B cell (primary cell): ENCODE data around the gene ST7L. TPM values are rescaled to one million over a fixed set of nuclear protein-coding genes. Genes with fewer than 3 reads are reported as not detected.

Experiments
- ATAC-seq: fragments of 200-7000 bp; cut with Tn5 transposase; one replicate; pipeline ENCODE4 v1.10.0; 2021; ENCODE audit warnings: low read depth, mild to moderate bottlenecking, moderate number of reproducible peaks, moderate library complexity
- CTCF ChIA-PET: fragments of 350-600 bp; sonication (Branson Sonifier 250); formaldehyde crosslinking; loops from one replicate; lab custom pipeline; 2021; ENCODE audit warnings: antibody characterized with exemption, inconsistent platforms; lab: Charles Lee
- POLR2A ChIA-PET: fragments of 350-600 bp; sonication (Branson Sonifier 250); formaldehyde crosslinking; loops from one replicate; lab custom pipeline; 2021; ENCODE audit warnings: antibody characterized with exemption; lab: Charles Lee
- DNase-seq: peaks from one replicate; pipeline ENCODE4 v3.0.0; 2013
- H2AFZ ChIP-seq: 2 replicates; pipeline ENCODE4 v1.6.1; 2012; ENCODE audit warnings: mild to moderate bottlenecking, low read depth, low read length; ENCODE audit not compliant: insufficient read depth, poor library complexity, severe bottlenecking
- H3K27ac ChIP-seq, 2 donors: 1 replicate in 1 of 2; 2 replicates in 1 of 2; pipeline ENCODE4 v1.5.1; 2012 to 2013; ENCODE audit warnings: low read length in 2 of 2, mild to moderate bottlenecking in 2 of 2, moderate library complexity in 1 of 2
- H3K27me3 ChIP-seq, 4 experiments: fragments of 200-600 bp in 1 of 4; sonication (generic) in 1 of 4; replicated peaks in 1 of 4; 1 replicate in 2 of 4; 2 replicates in 2 of 4; pipeline versions ENCODE4 v1.6.1 to v1.7.0; 2013 to 2016; ENCODE audit warnings: low read length in 3 of 4, mild to moderate bottlenecking in 2 of 4, mixed read lengths in 1 of 4, moderate library complexity in 1 of 4; ENCODE audit not compliant: insufficient read depth in 4 of 4, control insufficient read depth in 3 of 4; ENCODE audit errors: control extremely low read depth in 1 of 4
- H3K36me3 ChIP-seq, 2 experiments: replicated peaks in 1 of 2; 1 replicate in 1 of 2; 2 replicates in 1 of 2; pipeline versions ENCODE4 v1.6.1 to v1.7.1; 2013; ENCODE audit warnings: low read length in 1 of 2; ENCODE audit not compliant: insufficient read depth in 2 of 2, control insufficient read depth in 1 of 2; ENCODE audit errors: control extremely low read depth in 1 of 2, extremely low read depth in 1 of 2
- H3K4me1 ChIP-seq, 2 donors: fragments of 200-600 bp in 1 of 2; sonication (generic) in 1 of 2; 1 replicate in 1 of 2; 2 replicates in 1 of 2; pipeline versions ENCODE4 v1.5.1 to v1.6.1; 2013 to 2017; ENCODE audit warnings: low read length in 2 of 2; ENCODE audit not compliant: control insufficient read depth in 2 of 2, insufficient read depth in 2 of 2
- H3K4me2 ChIP-seq: replicated peaks from 2 replicates; pipeline ENCODE3; 2012; ENCODE audit warnings: mild to moderate bottlenecking, low read depth, low read length; ENCODE audit not compliant: poor library complexity, severe bottlenecking
- H3K4me3 ChIP-seq, 5 experiments: fragments of 200-600 bp in 1 of 5; sonication (generic) in 1 of 5; 1 replicate in 3 of 5; 2 replicates in 2 of 5; pipeline versions ENCODE4 v1.5.1 to v1.7.0; 2011 to 2016; ENCODE audit warnings: low read length in 4 of 5, mild to moderate bottlenecking in 4 of 5, low read depth in 2 of 5, control low read depth in 1 of 5, moderate library complexity in 1 of 5; ENCODE audit not compliant: insufficient read depth in 1 of 5; ENCODE audit errors: control extremely low read depth in 1 of 5, extremely low read depth in 1 of 5
- H3K79me2 ChIP-seq: fragments of 200-600 bp; sonication (generic); one replicate; pipeline ENCODE4 v1.6.0; 2016; ENCODE audit warnings: low read length; ENCODE audit not compliant: control insufficient read depth, insufficient read depth
- H3K9ac ChIP-seq: fragments of 200-600 bp; sonication (generic); 2 replicates; pipeline ENCODE4 v1.6.1; 2017; ENCODE audit warnings: mild to moderate bottlenecking, low read length, moderate library complexity
- H3K9me3 ChIP-seq, 3 donors: one replicate each; pipeline versions ENCODE4 v1.6.1 to v1.7.1; 2013; ENCODE audit warnings: low read length in 2 of 3; ENCODE audit not compliant: control insufficient read depth in 2 of 3, insufficient read depth in 1 of 3; ENCODE audit errors: control extremely low read depth in 1 of 3
- H4K20me1 ChIP-seq: 2 replicates; pipeline ENCODE4 v1.6.0; 2012; ENCODE audit warnings: mild to moderate bottlenecking, low read length; ENCODE audit not compliant: insufficient read depth, control insufficient read depth, poor library complexity, severe bottlenecking
- H3K27ac Mint-ChIP-seq: one replicate; pipeline ENCODE4 v1.8.0; 2021; ENCODE audit warnings: mixed read lengths
- H3K27me3 Mint-ChIP-seq: one replicate; pipeline ENCODE4 v1.8.0; 2021; ENCODE audit warnings: mixed read lengths
- H3K4me1 Mint-ChIP-seq: one replicate; pipeline ENCODE4 v1.8.0; 2021; ENCODE audit warnings: mixed read lengths
- H3K4me3 Mint-ChIP-seq: one replicate; pipeline ENCODE4 v1.8.0; 2021; ENCODE audit warnings: mixed read lengths
- H3K9me3 Mint-ChIP-seq: one replicate; pipeline ENCODE4 v1.8.0; 2022; ENCODE audit warnings: mixed read lengths; ENCODE audit not compliant: insufficient read depth
- CTCF ChIP-seq: fragments of 200-600 bp; IDR thresholded peaks from one replicate; pipeline ENCODE4 v1.8.0; 2022; ENCODE audit warnings: antibody characterized with exemption, mild to moderate bottlenecking
- EZH2 ChIP-seq: IDR thresholded peaks from 2 replicates; pipeline ENCODE4 v1.6.1; 2012; ENCODE audit warnings: borderline replicate concordance, low read depth, mild to moderate bottlenecking, moderate library complexity, low read length; ENCODE audit not compliant: insufficient read depth, poor library complexity, severe bottlenecking
- WGBS: methylation state at CpG from one replicate; pipeline ENCODE4 v1.1.5; 2013; ENCODE audit warnings: missing lambda C conversion rate; ENCODE audit not compliant: insufficient coverage; 5-methylcytosine and 5-hydroxymethylcytosine counted together
- intact Hi-C: fragments of 100-400 bp; cut with micrococcal nuclease; formaldehyde crosslinking; loops from one replicate; pipeline ENCODE4 v1.10.0; 2022
- polyA plus RNA-seq: library from polyadenylated mRNA; depleted of rRNA; stranded (reverse); fragments of >200 nt; gene quantifications from 2 replicates; pipeline ENCODE4 v1.2.3, GENCODE V29; 2012
- total RNA-seq, 2 donors: library from RNA; stranded (reverse); fragments of 120-200 nt in 1 of 2; gene quantifications; 1 replicate in 1 of 2; 2 replicates in 1 of 2; pipeline versions ENCODE4 v1.2.3 to v1.2.4, GENCODE V29; 2013 to 2022

ST7L gene
- total and polyA plus RNA-seq, 2 donors (not counting 1 experiment from before 2014, with no cell fraction given): 13.1 to 16.4 TPM

DNA sequence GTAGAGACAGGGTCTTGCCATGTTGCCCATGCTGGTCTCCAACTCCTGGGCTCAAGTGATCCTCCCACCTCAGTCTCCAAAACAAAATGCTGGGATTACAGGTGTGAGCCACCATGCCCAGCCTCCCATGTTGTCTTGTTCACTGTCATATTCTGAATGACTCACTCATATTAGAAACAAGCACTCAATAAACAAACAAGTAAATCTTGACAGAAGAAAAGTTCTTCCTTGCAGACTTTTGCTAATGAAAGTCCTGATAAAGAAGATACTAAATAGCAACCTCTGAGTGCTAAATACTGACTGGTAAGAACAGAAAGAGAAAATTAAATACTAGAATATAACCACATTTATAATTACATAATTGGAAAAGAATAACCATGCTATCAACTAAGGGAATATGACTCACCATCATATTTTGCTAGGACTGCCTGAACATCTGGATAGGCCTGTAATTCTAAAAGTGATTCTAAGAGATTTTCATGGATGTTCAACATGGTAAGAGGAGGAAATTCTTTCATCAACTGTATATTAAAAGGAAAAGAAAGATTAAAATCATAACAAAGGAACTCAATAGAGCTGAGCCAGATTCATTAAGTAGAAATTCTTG is 37.3 kb downstream of the ST7L start:
- no peaks in the 10 kb centered on the region for H3K36me3 ChIP-seq
- H3K4me3 Mint-ChIP-seq: no peak overlapping the region
- ChIA-PET POLR2A (no interaction called here), CTCF (no interaction called here)
- no peak overlapping the region for H3K27ac Mint-ChIP-seq
- no peaks in the 10 kb centered on the region for H3K79me2 ChIP-seq
- no peaks in the 10 kb centered on the region for H3K27me3 Mint-ChIP-seq
- H3K4me1 ChIP-seq: no peaks in the 10 kb centered on the region
- H3K4me1 Mint-ChIP-seq: no peaks in the 10 kb centered on the region
- H3K27ac ChIP-seq: no peak overlapping the region
- ATAC-seq (no peak), DNase-seq (no peak)
- H3K9ac ChIP-seq: no peak overlapping the region
- intact Hi-C loops: no loop called here
- H3K9me3 ChIP-seq: no peaks in the 10 kb centered on the region
- H3K27me3 ChIP-seq: no peaks in the 10 kb centered on the region
- no peak overlapping the region for H2AFZ ChIP-seq
- H3K4me3 ChIP-seq: no peak overlapping the region
- H4K20me1 ChIP-seq: no peaks in the 10 kb centered on the region
- no peaks in the 10 kb centered on the region for H3K9me3 Mint-ChIP-seq
- TF ChIP-seq EZH2 (no peak), CTCF (no peak)
- H3K4me2 ChIP-seq: no peak overlapping the region

GRCh38 chr1:112579801-112580510 is 39.0 kb downstream of the ST7L start:
- no peaks in the 10 kb centered on the region for H3K27me3 ChIP-seq
- no peaks in the 10 kb centered on the region for H3K9me3 ChIP-seq
- no peak overlapping the region for H3K27ac Mint-ChIP-seq
- no peaks in the 10 kb centered on the region for H3K4me1 ChIP-seq
- no peaks in the 10 kb centered on the region for H4K20me1 ChIP-seq
- ChIA-PET POLR2A (no interaction called here), CTCF (no interaction called here)
- WGBS: 92% methylated on average over 1 of the region's 5 CpGs
- no peaks in the 10 kb centered on the region for H3K4me1 Mint-ChIP-seq
- no peaks in the 10 kb centered on the region for H3K79me2 ChIP-seq
- H3K9me3 Mint-ChIP-seq: no peaks in the 10 kb centered on the region
- no peak overlapping the region for H3K4me3 Mint-ChIP-seq
- ATAC-seq: no peak
- intact Hi-C loops: no loop called here
- TF ChIP-seq CTCF: no peak
- TF ChIP-seq EZH2: no peak
- H3K9ac ChIP-seq: no peak overlapping the region
- H3K27me3 Mint-ChIP-seq: no peaks in the 10 kb centered on the region
- H3K4me3 ChIP-seq: no peak overlapping the region
- no peak overlapping the region for H3K27ac ChIP-seq
- H3K36me3 ChIP-seq: peaks cover 0 to 4% of the 10 kb centered on the region in 2 experiments
- no peak overlapping the region for H3K4me2 ChIP-seq
- DNase-seq: no peak
- no peak overlapping the region for H2AFZ ChIP-seq
